Adipose tissue (tissue), 3 donors: Measurements from ENCODE around the gene CHST15. TPM values are rescaled to one million over a fixed set of nuclear protein-coding genes. Genes with fewer than 3 reads are reported as not detected.
A peak's percentile ranks its signal among the peaks of the same experiment; 100 is the strongest.
"Not testable (repeated sequence)": the region's sequence is repeated elsewhere in the genome, so short reads cannot be mapped to it uniquely, and the experiment has no call there.

Experiments used
- H3K27ac ChIP-seq: one replicate; pipeline ENCODE4 v1.5.1; 2013; ENCODE audit warnings: low read depth, low read length
- WGBS, 3 donors: extraction: QIAGEN DNeasy Blood & Tissue Kit; methylation state at CpG; one replicate each; pipeline ENCODE4 v1.1.7; 2013; 5-methylcytosine and 5-hydroxymethylcytosine counted together
- polyA plus RNA-seq, 3 donors: library from polyadenylated mRNA; stranded (reverse); fragments of 200-250 nt; gene quantifications; one replicate each; pipeline ENCODE4 v1.2.3, GENCODE V29; 2013
- donor health status: healthy with polysubstance abuse.
- donor health status: Bipolar disorder and iron deficiency.
- donor health status: healthy.

The CHST15 gene
- polyA plus RNA-seq, 3 donors, result 4.1 to 11.0 (median 10.1) TPM

GRCh38 chr10:124043310-124044142, 49.9 kb downstream of the CHST15 start:
- no peak overlapping the region for H3K27ac ChIP-seq
- WGBS, 3 donors, result 55 to 68% (median 67%) methylated on average over 12 of the region's 12 CpGs

GRCh38 chr10:124042656-124043309, 50.6 kb downstream of the CHST15 start:
- WGBS, 3 donors, result 51 to 70% (median 64%) methylated on average over 8 of the region's 8 CpGs
- no peak overlapping the region for H3K27ac ChIP-seq

- 81 to 88% (median 87%) methylated on average over 11 of the region's 11 CpGs for WGBS, 3 donors
- H3K27ac ChIP-seq, result no peak overlapping the region
These were observed 51.5 kb downstream of the CHST15 start for GRCh38 chr10:124041675-124042445.

GRCh38 chr10:124040451-124041188, 52.8 kb downstream of the CHST15 start:
- H3K27ac ChIP-seq, result no peak overlapping the region
- 58 to 68% (median 59%) methylated on average over 7 of the region's 7 CpGs for WGBS, 3 donors

GRCh38 chr10:124039483-124040013, 53.9 kb downstream of the CHST15 start:
- no peak overlapping the region for H3K27ac ChIP-seq
- 47 to 58% (median 56%) methylated on average over 11 of the region's 11 CpGs for whole genome bisulfite sequencing, 3 donors

GRCh38 chr10:124037784-124038183, 55.6 kb downstream of the CHST15 start:
- 56 to 64% (median 58%) methylated on average over 8 of the region's 8 CpGs for WGBS, 3 donors
- H3K27ac ChIP-seq, result peak overlapping the region; percentile 24

GRCh38 chr10:124037286-124037685, 56.1 kb downstream of the CHST15 start:
- 85 to 88% (median 86%) methylated on average over 5 of the region's 5 CpGs for WGBS, 3 donors
- peak overlapping the region; percentile 24 for H3K27ac ChIP-seq

- no peak overlapping the region for H3K27ac ChIP-seq
These were observed 56.7 kb downstream of the CHST15 start for GRCh38 chr10:124036746-124037145.

GRCh38 chr10:124035928-124036558, 57.4 kb downstream of the CHST15 start:
- no peak overlapping the region for H3K27ac ChIP-seq
- 31 to 56% (median 55%) methylated on average over 21 of the region's 21 CpGs for WGBS, 3 donors

More at GRCh38 chr10:124036746-124037145, 56.7 kb downstream of the CHST15 start:
- 88 to 96% (median 95%) methylated on average over 8 of the region's 8 CpGs for WGBS, 3 donors

- H3K27ac ChIP-seq, result no peak overlapping the region
- 73 to 87% (median 86%) methylated on average over 6 of the region's 6 CpGs for WGBS, 3 donors
These were observed 58.0 kb downstream of the CHST15 start for GRCh38 chr10:124035306-124035927.

- WGBS, 3 donors, result 72 to 83% (median 78%) methylated on average over 10 to 25 of the region's 25 CpGs
- not testable (repeated sequence) for H3K27ac ChIP-seq
These were observed 58.7 kb downstream of the CHST15 start for GRCh38 chr10:124034576-124035305.

- 74 to 85% (median 79%) methylated on average over 8 of the region's 8 CpGs for whole genome bisulfite sequencing, 3 donors
- no peak overlapping the region for H3K27ac ChIP-seq
These were observed 59.5 kb downstream of the CHST15 start for GRCh38 chr10:124033887-124034218.

- H3K27ac ChIP-seq, result no peak overlapping the region
- WGBS, 3 donors, result 57 to 64% (median 60%) methylated on average over 15 of the region's 15 CpGs
These were observed 60.2 kb downstream of the CHST15 start for GRCh38 chr10:124032971-124033886.

GRCh38 chr10:124032087-124032935, 61.1 kb downstream of the CHST15 start:
- H3K27ac ChIP-seq, result no peak overlapping the region
- WGBS, 3 donors, result 61 to 84% (median 84%) methylated on average over 8 of the region's 8 CpGs
